WERI-Rb-1 (cell line): ENCODE data around the gene TSPYL6.
"Not testable (repeated sequence)": the region's sequence is repeated elsewhere in the genome, so short reads cannot be mapped to it uniquely, and the experiment has no call there.

Source experiments
- DNase-seq: peaks from one replicate; pipeline ENCODE4 v3.0.0-alpha.2; 2020
- H3K27ac ChIP-seq: fragments of 250-450 bp; sonication (Bioruptor Pico); 2 replicates; pipeline ENCODE4 v1.5.1; 2020; ENCODE audit warnings: mild to moderate bottlenecking, moderate library complexity
- H3K27me3 ChIP-seq: fragments of 250-450 bp; sonication (Bioruptor Pico); 2 replicates; pipeline ENCODE4 v1.5.1; 2021; ENCODE audit warnings: mild to moderate bottlenecking, low read depth, moderate library complexity; ENCODE audit not compliant: insufficient read depth, severe bottlenecking
- H3K36me3 ChIP-seq: fragments of 250-450 bp; sonication (Bioruptor Pico); 2 replicates; pipeline ENCODE4 v1.5.1; 2020; ENCODE audit warnings: mild to moderate bottlenecking, moderate library complexity
- H3K4me3 ChIP-seq: 2 replicates; pipeline ENCODE4 v1.5.1; 2011; ENCODE audit warnings: low read depth, mild to moderate bottlenecking, control low read depth, low read length
- H3K9me3 ChIP-seq: fragments of 250-450 bp; sonication (Bioruptor Pico); 2 replicates; pipeline ENCODE4 v1.5.1; 2021; ENCODE audit warnings: mild to moderate bottlenecking, moderate library complexity; ENCODE audit not compliant: severe bottlenecking
- CTCF ChIP-seq: IDR thresholded peaks from 2 replicates; pipeline ENCODE4 v1.5.1; 2011; ENCODE audit warnings: low read depth, mild to moderate bottlenecking, control low read depth, inconsistent platforms, low read length

The TSPYL6 gene

GRCh38 chr2:54274781-54275242 is 18.8 kb upstream of the TSPYL6 start:
- no peak overlapping the region for H3K4me3 ChIP-seq
- no peak for TF ChIP-seq CTCF
- DNase-seq = no peak
- H3K27ac ChIP-seq = no peak overlapping the region
- no peaks in the 10 kb centered on the region for H3K9me3 ChIP-seq
- H3K36me3 ChIP-seq = no peaks in the 10 kb centered on the region
- no peaks in the 10 kb centered on the region for H3K27me3 ChIP-seq

- no peak overlapping the region for H3K27ac ChIP-seq
- H3K9me3 ChIP-seq = no peaks in the 10 kb centered on the region
- no peaks in the 10 kb centered on the region for H3K36me3 ChIP-seq
- no peak overlapping the region for H3K4me3 ChIP-seq
- DNase-seq = no peak
- TF ChIP-seq CTCF = no peak
- no peaks in the 10 kb centered on the region for H3K27me3 ChIP-seq
These were observed 16.0 kb upstream of the TSPYL6 start for GRCh38 chr2:54271843-54272627.

GRCh38 chr2:54271189-54271588 is 15.2 kb upstream of the TSPYL6 start:
- H3K36me3 ChIP-seq = no peaks in the 10 kb centered on the region
- DNase-seq = no peak

GRCh38 chr2:54267577-54267976 is 11.5 kb upstream of the TSPYL6 start:
- no peak overlapping the region for H3K27ac ChIP-seq
- H3K27me3 ChIP-seq = no peaks in the 10 kb centered on the region
- no peak for DNase-seq
- H3K36me3 ChIP-seq = no peaks in the 10 kb centered on the region
- no peak for TF ChIP-seq CTCF
- H3K4me3 ChIP-seq = no peak overlapping the region
- no peaks in the 10 kb centered on the region for H3K9me3 ChIP-seq

More at GRCh38 chr2:54271189-54271588, 15.2 kb upstream of the TSPYL6 start:
- Histone ChIP-seq H3K9me3 (no peaks in the 10 kb centered on the region), H3K27me3 (no peaks in the 10 kb centered on the region), H3K4me3 (no peak overlapping the region), H3K27ac (no peak overlapping the region)
- no peak for TF ChIP-seq CTCF

GRCh38 chr2:54265081-54265480 is 9.1 kb upstream of the TSPYL6 start:
- not testable (repeated sequence) for H3K36me3 ChIP-seq, H3K27me3 ChIP-seq, DNase-seq, H3K9me3 ChIP-seq, H3K4me3 ChIP-seq, H3K27ac ChIP-seq

- H3K36me3 ChIP-seq = no peaks in the 10 kb centered on the region
- no peaks in the 10 kb centered on the region for H3K27me3 ChIP-seq
- no peak overlapping the region for H3K4me3 ChIP-seq
- no peak for TF ChIP-seq CTCF
- no peak overlapping the region for H3K27ac ChIP-seq
- H3K9me3 ChIP-seq = no peaks in the 10 kb centered on the region
- no peak for DNase-seq
These were observed 6.2 kb upstream of the TSPYL6 start for GRCh38 chr2:54262015-54262765.
